ENCODE results near the gene ZSCAN5A. TPM values are rescaled to one million over a fixed set of nuclear protein-coding genes. Genes with fewer than 3 reads are reported as not detected.

The ZSCAN5A gene
- total RNA-seq, 4 donors from 2014 or later: 4.7 to 7.9 (median 7.1) TPM

DNA sequence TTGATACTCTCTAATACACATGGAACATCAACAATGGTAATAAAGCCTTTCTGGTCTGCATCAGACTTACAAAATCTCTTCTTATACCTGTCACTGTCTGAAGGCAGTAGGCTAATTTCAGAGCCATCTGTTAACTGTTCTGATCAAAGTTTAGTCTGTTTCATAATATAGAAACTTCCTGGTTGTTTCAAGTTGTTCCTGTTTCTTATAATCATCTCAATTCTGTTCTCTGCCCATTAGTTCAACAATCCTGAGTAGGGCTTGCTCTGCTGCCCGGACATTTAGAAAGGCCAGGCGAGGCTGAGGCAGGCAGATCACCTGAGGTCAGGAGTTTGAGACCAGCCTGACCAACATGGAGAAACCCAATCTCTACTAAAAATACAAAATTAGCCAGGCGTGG, 5.4 kb upstream of the ZSCAN5A start:
- Histone ChIP-seq H3K36me3 (no peaks in the 10 kb centered on the region), H3K27ac (no peak overlapping the region), H3K9me3 (no peaks in the 10 kb centered on the region), H3K4me3 (no peak overlapping the region), H3K27me3 (no peaks in the 10 kb centered on the region), H3K4me1 (peaks cover 9% of the 10 kb centered on the region)
- no peak for DNase-seq (ENCODE audit: low spot score in 2 of 2)
- WGBS: 78% methylated on average over 3 of the region's 3 CpGs
- TF ChIP-seq, protein P1, sequence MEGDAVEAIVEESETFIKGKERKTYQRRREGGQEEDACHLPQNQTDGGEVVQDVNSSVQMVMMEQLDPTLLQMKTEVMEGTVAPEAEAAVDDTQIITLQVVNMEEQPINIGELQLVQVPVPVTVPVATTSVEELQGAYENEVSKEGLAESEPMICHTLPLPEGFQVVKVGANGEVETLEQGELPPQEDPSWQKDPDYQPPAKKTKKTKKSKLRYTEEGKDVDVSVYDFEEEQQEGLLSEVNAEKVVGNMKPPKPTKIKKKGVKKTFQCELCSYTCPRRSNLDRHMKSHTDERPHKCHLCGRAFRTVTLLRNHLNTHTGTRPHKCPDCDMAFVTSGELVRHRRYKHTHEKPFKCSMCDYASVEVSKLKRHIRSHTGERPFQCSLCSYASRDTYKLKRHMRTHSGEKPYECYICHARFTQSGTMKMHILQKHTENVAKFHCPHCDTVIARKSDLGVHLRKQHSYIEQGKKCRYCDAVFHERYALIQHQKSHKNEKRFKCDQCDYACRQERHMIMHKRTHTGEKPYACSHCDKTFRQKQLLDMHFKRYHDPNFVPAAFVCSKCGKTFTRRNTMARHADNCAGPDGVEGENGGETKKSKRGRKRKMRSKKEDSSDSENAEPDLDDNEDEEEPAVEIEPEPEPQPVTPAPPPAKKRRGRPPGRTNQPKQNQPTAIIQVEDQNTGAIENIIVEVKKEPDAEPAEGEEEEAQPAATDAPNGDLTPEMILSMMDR (IDR thresholded peaks at IDR 0.05): no peak
- TF ChIP-seq POLR2A (IDR thresholded peaks at IDR 0.05) (no peak), EP300 (IDR thresholded peaks at IDR 0.05) (no peak), POLR2AphosphoS5 (IDR thresholded peaks at IDR 0.05) (no peak)

- H3K4me1 ChIP-seq: peaks cover 15% of the 10 kb centered on the region
- no peaks in the 10 kb centered on the region for H3K36me3 ChIP-seq
- H3K4me3 ChIP-seq: no peak overlapping the region
- no peaks in the 10 kb centered on the region for H3K9me3 ChIP-seq
- WGBS: 52% methylated on average over 2 of the region's 2 CpGs
- no peak overlapping the region for H3K27ac ChIP-seq
- H3K27me3 ChIP-seq: no peaks in the 10 kb centered on the region
- no peak for TF ChIP-seq EP300 (IDR thresholded peaks at IDR 0.05)
- TF ChIP-seq, protein P1 (IDR thresholded peaks at IDR 0.05): no peak
- TF ChIP-seq POLR2AphosphoS5 (IDR thresholded peaks at IDR 0.05): no peak
- TF ChIP-seq POLR2A (IDR thresholded peaks at IDR 0.05): no peak
- DNase-seq (ENCODE audit: low spot score in 2 of 2): no peak
Measured at GRCh38 chr19:56317749-56318148, 3.1 kb upstream of the ZSCAN5A start.

DNA sequence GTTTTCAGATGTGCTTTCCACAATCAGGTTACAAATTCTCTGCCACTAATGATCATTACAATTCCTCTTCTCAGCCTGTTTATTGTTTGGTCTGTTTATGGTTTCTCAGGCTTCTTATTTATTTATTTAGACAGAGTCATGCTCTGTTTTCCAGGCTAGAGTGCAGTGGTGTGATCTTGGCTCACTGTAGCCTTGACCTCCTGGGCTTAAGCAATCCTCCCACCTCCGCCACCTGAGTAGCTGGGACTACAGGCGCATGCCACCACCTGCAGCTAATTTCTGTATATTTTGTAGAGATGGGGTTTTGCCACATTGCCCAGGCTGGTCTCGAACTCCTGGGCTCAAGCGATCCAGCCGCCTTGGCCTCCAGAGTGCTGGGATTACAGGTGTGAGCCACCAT, 2.1 kb upstream of the ZSCAN5A start:
- no peak for TF ChIP-seq EP300 (IDR thresholded peaks at IDR 0.05)
- TF ChIP-seq POLR2AphosphoS5 (IDR thresholded peaks at IDR 0.05): no peak
- TF ChIP-seq, protein P1 (IDR thresholded peaks at IDR 0.05): no peak
- TF ChIP-seq POLR2A (IDR thresholded peaks at IDR 0.05): no peak
- H3K4me1 ChIP-seq: peaks cover 15% of the 10 kb centered on the region
- H3K27me3 ChIP-seq: no peaks in the 10 kb centered on the region
- no peak for DNase-seq (ENCODE audit: low spot score in 2 of 2)
- no peaks in the 10 kb centered on the region for H3K36me3 ChIP-seq
- WGBS: 97% methylated on average over 5 of the region's 5 CpGs
- no peaks in the 10 kb centered on the region for H3K9me3 ChIP-seq
- H3K27ac ChIP-seq: no peak overlapping the region
- no peak overlapping the region for H3K4me3 ChIP-seq

DNA sequence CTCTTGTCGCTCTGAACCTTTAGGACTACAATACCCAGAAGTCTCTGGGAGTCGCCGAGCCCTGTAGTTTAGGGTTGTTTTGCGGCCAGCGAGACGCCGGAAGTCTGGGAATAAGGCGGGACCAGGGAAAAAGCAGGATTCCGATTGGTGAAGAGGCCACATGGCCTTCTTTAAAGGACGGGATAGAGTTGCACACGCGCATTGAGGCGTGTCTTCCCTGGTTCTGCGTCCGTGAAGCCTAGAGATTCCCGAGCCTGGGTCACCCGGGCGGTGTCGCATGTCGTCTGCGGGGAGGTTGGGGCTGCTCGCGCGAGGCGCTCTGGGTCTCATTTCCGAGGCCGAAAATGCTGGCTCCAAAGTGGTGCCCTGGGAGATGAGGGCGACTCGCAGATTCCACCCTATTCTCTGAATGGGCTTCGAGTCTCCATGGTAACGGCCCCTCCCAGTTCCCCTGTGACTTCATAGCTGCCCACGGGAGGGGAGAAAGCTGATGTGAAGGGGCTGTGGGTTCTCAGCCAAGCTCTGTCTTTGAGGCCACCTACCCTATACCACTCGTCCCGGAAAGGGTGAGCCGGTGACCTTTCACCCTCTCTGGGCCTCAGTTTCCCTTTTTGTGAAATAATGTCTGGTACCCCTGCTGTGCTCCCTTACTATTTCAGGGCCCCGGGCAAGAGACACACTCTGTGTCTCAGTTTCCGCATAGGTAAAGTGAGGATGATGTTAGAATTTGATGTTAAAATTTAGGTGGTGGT, 614 bp upstream of the ZSCAN5A start:
- Histone ChIP-seq H3K9me3 (no peaks in the 10 kb centered on the region), H3K36me3 (no peaks in the 10 kb centered on the region), H3K4me1 (peaks cover 15% of the 10 kb centered on the region), H3K27ac (peak overlapping the region; percentile 97), H3K27me3 (no peaks in the 10 kb centered on the region), H3K4me3 (peak overlapping the region; percentile 73)
- peak in 2 of 3 donors; percentile 19 to 75 for TF ChIP-seq POLR2AphosphoS5 (IDR thresholded peaks at IDR 0.05)
- TF ChIP-seq, protein P1 (IDR thresholded peaks at IDR 0.05): no peak
- peak; percentile 96 to 97 for DNase-seq (ENCODE audit: low spot score in 2 of 2)
- 3% methylated on average over 29 of the region's 37 CpGs for WGBS

GRCh38 chr19:56314018-56314380, 640 bp downstream of the ZSCAN5A start:
- Histone ChIP-seq H3K27ac (peak overlapping the region; percentile 97), H3K27me3 (no peaks in the 10 kb centered on the region), H3K4me1 (peaks cover 19% of the 10 kb centered on the region), H3K9me3 (no peaks in the 10 kb centered on the region), H3K36me3 (no peaks in the 10 kb centered on the region), H3K4me3 (peak overlapping the region; percentile 73)
- no peak for TF ChIP-seq POLR2A (IDR thresholded peaks at IDR 0.05)
- TF ChIP-seq, protein P1 (IDR thresholded peaks at IDR 0.05): no peak
- DNase-seq (ENCODE audit: low spot score in 2 of 2): no peak
- WGBS: 1% methylated on average over 9 of the region's 9 CpGs
